ENCODE measurements around the gene ZNF24.

Gene ZNF24

DNA sequence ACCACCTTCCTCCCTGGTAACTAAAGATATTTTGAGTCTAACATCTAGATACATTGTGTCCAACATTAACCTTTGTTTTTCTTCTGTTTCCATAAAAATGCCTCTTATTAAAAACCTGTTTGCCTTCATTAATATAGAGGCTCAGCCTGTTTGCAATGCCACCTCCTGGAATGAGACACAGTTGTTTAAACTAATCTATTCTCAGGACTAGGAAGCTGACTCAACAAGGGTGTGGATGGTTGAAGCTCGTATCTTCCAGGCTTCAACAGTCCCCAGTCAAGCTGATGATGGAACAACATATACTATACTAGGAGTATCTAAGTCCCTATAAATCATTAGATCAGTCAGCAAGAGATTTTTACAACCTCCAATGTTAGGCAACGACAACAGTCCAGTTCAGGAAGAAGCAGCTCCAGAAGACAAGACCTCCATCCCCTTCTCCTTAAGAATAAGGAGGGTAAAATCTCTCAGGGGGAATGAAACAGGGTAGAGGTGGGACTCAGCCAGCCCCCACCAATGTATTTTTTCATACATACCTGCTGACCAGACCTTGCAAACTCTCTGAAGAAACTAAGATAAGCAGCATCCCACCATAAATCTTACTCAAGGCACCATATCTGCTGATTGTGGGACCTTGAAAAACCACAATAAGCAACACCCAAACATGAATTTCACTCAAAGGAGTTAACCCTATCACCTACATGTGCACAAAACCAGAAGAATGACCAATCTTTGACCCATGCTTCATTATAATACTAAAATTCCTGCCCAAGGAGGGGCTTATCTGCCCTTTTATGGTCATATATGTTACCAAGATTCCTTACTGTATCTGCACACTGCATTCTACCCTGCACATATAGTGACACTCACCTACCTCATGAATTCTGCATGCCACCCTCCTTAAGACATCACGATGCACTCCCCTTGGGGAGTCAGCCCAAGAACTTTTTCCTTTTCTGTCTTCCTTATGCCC, 21.4 kb downstream of the ZNF24 start:
- H3K4me3 ChIP-seq (ENCODE audit: low read length) = no peak overlapping the region
- no peak for DNase-seq (ENCODE audit: low read depth, low spot score)

- no peak overlapping the region for H3K4me3 ChIP-seq (ENCODE audit: low read length)
- no peak for DNase-seq (ENCODE audit: low read depth, low spot score)
Observed at GRCh38 chr18:35311496-35311895, 32.7 kb downstream of the ZNF24 start.

DNA sequence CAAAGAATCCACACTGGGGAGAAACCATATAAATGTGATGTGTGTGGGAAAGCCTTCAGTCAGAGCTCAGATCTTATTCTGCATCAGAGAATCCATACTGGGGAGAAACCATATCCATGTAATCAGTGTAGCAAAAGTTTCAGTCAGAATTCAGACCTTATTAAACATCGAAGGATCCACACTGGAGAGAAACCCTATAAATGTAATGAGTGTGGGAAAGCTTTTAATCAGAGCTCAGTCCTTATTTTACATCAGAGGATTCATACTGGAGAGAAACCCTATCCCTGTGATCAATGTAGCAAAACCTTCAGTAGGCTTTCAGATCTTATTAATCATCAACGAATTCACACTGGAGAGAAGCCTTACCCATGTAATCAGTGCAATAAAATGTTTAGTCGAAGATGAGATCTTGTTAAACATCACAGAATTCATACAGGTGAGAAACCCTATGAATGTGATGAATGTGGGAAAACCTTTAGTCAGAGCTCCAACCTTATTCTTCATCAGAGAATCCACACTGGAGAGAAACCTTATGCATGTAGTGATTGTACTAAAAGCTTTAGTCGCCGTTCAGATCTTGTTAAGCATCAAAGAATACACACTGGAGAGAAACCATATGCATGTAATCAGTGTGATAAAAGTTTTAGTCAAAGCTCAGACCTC, 37.5 kb downstream of the ZNF24 start:
- no peak for DNase-seq (ENCODE audit: low read depth, low spot score)
- H3K4me3 ChIP-seq (ENCODE audit: low read length) = no peak overlapping the region

DNA sequence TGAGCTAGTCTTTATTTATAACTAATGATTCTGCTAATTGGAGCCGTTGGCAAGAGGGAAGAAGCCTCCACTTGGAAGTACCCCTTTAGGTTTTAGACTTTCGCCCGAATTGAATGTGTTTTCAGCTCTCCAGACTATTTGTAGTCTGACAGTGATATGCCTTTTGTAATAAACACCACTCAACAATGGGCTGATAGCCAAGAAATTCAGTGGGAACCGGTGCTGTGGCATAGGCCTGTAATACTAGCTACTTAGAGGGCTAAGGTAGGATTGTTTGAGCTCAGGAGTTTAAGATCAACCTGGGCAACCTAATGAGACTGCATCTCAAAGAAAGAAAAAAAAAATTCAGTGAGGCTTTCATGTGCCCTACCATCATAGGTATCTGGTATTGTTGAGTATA, 40.6 kb downstream of the ZNF24 start:
- no peak for DNase-seq (ENCODE audit: low read depth, low spot score)

GRCh38 chr18:35296060-35296459, 48.2 kb downstream of the ZNF24 start:
- no peak overlapping the region for H3K4me3 ChIP-seq (ENCODE audit: low read length)
- no peak for DNase-seq (ENCODE audit: low read depth, low spot score)

More for the DNA sequence above, 40.6 kb downstream of the ZNF24 start:
- H3K4me3 ChIP-seq (ENCODE audit: low read length) = no peak overlapping the region

- no peak for DNase-seq (ENCODE audit: low read depth, low spot score)
- H3K4me3 ChIP-seq (ENCODE audit: low read length) = peak overlapping the region; percentile 96
Observed at GRCh38 chr18:35291166-35291565, 53.1 kb downstream of the ZNF24 start.

DNA sequence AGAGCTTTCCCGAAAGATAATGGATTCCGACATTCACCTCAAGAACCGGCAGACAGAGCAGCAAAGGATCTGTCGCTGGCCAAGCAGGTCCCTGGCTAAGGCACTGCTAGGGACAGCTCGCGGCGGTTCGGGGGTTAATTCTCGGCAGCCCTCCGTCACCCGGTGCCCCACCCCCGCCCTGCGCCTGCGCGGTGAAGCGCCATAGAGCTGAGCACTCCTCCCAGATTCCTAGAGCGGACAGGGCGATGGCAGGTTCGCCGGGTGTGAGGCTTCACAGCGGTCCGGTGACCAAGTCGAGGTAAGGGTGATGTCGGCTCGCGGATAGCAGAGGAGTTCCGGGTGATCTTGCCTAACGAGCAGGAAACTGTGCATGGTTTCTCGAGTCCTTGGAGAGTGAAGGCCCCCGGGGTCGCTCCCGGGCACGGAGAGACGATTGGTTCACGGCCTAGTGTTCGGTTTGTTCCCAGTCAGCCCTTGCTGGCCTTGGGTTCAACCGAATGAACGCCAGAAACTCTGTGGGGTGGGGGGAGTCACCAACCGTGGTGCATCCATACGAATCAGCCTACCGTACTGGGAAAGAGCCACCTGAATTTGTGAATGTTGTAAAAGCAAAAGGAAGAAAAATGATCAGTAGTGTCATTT, 54.0 kb downstream of the ZNF24 start, which contains the start of gene ZSCAN30:
TSS of gene ZSCAN30 (minus strand) at position 136 of the 642 bp plus-strand sequence. CDS start 25,877 bp downstream, outside the sequence.
- peak; percentile 92 for DNase-seq (ENCODE audit: low read depth, low spot score)
- H3K4me3 ChIP-seq (ENCODE audit: low read length) = peak within 1 kb of the TSS; percentile 96

DNA sequence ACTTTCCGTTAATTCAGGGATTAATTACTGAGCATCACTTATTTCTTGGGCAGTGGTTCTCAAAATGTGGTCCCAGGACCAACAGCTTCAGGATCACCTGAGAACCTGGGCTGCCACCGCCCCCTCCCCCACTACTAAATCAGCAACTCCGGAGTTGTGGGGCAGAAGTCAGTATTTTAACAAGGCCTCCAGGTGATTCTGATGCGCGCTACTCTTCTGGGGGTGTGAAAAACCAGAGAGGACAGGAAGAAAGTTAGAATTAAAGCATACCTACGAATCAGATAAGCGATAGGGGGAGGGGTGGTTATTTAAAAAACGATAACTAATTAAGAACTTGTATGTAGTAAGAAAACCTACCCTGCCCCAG, 54.5 kb downstream of the ZNF24 start:
- no peak for DNase-seq (ENCODE audit: low read depth, low spot score)
- peak overlapping the region; percentile 96 for H3K4me3 ChIP-seq (ENCODE audit: low read length)

- no peak for DNase-seq (ENCODE audit: low read depth, low spot score)
- peak overlapping the region; percentile 96 for H3K4me3 ChIP-seq (ENCODE audit: low read length)
Observed at GRCh38 chr18:35289293-35289692, 54.9 kb downstream of the ZNF24 start.

- no peak for DNase-seq (ENCODE audit: low read depth, low spot score)
- no peak overlapping the region for H3K4me3 ChIP-seq (ENCODE audit: low read length)
Observed at GRCh38 chr18:35284841-35285240, 59.4 kb downstream of the ZNF24 start.

GRCh38 chr18:35283923-35284794, 60.1 kb downstream of the ZNF24 start:
- no peak overlapping the region for H3K4me3 ChIP-seq (ENCODE audit: low read length)
- no peak for DNase-seq (ENCODE audit: low read depth, low spot score)

DNA sequence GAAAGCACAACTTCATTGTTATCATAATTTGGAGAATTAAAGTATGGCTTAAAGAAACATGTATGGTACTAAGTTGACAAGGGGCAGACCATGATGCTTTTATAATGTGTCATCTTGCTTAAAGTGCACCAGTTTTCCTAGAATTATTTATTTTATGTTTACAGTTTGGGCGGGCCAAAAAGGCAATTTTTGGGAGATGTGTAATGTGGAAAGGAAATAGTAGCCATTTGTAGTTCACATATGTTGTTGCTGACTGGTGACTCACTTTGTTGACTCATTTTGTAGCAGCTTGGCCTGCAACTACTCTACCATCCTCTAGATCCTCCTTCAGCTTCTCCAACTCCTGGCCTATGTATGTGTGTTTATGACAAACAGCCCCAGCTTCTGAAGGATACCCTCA, 61.9 kb downstream of the ZNF24 start:
- DNase-seq (ENCODE audit: low read depth, low spot score) = no peak
- H3K4me3 ChIP-seq (ENCODE audit: low read length) = no peak overlapping the region
